ENCODE data around the gene LST1.

The LST1 gene

GRCh38 chr6:31586008-31586407 is at the start of gene LST1:
Gene LST1 (plus strand): TSS chr6:31586277. CDS start chr6:31587300, 1,023 bp downstream.
- TF ChIP-seq, protein P1, sequence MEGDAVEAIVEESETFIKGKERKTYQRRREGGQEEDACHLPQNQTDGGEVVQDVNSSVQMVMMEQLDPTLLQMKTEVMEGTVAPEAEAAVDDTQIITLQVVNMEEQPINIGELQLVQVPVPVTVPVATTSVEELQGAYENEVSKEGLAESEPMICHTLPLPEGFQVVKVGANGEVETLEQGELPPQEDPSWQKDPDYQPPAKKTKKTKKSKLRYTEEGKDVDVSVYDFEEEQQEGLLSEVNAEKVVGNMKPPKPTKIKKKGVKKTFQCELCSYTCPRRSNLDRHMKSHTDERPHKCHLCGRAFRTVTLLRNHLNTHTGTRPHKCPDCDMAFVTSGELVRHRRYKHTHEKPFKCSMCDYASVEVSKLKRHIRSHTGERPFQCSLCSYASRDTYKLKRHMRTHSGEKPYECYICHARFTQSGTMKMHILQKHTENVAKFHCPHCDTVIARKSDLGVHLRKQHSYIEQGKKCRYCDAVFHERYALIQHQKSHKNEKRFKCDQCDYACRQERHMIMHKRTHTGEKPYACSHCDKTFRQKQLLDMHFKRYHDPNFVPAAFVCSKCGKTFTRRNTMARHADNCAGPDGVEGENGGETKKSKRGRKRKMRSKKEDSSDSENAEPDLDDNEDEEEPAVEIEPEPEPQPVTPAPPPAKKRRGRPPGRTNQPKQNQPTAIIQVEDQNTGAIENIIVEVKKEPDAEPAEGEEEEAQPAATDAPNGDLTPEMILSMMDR (conservative IDR thresholded peaks at IDR 0.05; ENCODE audit: low read depth, low read length) = no peak
- no peak for DNase-seq (ENCODE audit: low read depth)
- H3K4me3 ChIP-seq (ENCODE audit: low read length) = no peak within 1 kb of the TSS

DNA sequence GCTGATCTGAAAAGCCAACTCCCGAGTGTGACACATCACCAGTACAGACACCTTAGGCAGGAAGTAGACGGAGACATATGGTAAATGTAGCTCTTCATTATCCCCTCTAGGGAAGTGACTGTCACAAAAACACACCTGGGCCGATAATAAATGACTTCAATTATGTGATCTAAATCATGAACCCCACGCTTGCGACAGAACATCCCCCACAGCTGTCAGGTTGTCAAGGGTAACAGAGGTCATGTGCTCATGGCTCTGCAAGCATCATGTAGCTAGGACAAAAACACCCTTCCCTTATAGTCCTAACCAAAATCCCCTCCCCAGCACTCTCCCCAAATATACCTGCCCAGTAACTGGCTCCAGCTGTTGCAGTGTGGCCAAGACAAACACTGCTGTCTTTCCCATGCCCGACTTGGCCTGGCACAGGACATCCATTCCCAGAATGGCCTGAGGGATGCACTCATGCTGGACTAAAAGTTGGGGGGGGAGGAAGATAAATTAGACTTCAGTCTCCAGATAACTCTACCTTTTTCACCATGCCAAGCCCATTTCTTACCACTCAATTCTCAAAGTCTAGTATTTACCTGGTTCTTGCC is 47.2 kb upstream of the LST1 start:
- no peak for DNase-seq (ENCODE audit: low read depth)
- TF ChIP-seq, protein P1 (conservative IDR thresholded peaks at IDR 0.05; ENCODE audit: low read depth, low read length) = no peak
- H3K4me3 ChIP-seq (ENCODE audit: low read length) = peak overlapping the region; percentile 85

DNA sequence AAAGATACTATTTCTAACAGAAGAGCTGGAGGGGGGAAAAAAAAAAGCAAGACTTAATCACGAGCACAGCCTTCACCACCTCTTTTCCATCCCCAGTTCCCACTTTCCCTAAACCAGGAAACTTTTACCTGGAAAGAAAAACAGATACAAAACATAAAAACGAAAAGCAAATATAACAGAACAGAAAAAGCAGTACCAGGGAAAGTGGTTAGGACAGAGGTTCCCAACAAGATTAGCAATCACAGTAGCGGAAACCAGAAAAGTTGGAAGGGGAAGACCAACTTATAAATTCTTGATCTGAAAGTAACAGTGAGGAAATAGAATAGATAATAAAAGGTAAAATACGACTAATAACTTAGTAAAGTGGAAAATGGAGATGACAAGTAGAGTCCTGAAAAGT is 45.4 kb upstream of the LST1 start:
- TF ChIP-seq, protein P1 (conservative IDR thresholded peaks at IDR 0.05; ENCODE audit: low read depth, low read length) = no peak
- H3K4me3 ChIP-seq (ENCODE audit: low read length) = peak overlapping the region; percentile 85
- no peak for DNase-seq (ENCODE audit: low read depth)

- DNase-seq (ENCODE audit: low read depth) = peak; percentile 19
- peak overlapping the region; percentile 85 for H3K4me3 ChIP-seq (ENCODE audit: low read length)
- TF ChIP-seq, protein P1 (conservative IDR thresholded peaks at IDR 0.05; ENCODE audit: low read depth, low read length) = no peak
These were observed 44.9 kb upstream of the LST1 start for GRCh38 chr6:31541059-31541657.

GRCh38 chr6:31541658-31542521 is 44.2 kb upstream of the LST1 start, which contains the start of gene DDX39B:
Gene DDX39B (minus strand): TSS chr6:31542003. CDS start chr6:31540532, 1,471 bp downstream.
- TF ChIP-seq, protein P1 (conservative IDR thresholded peaks at IDR 0.05; ENCODE audit: low read depth, low read length) = no peak
- peak; percentile 92 for DNase-seq (ENCODE audit: low read depth)
- peak within 1 kb of the TSS; percentile 85 for H3K4me3 ChIP-seq (ENCODE audit: low read length)

GRCh38 chr6:31543639-31544038 is 42.4 kb upstream of the LST1 start:
- DNase-seq (ENCODE audit: low read depth) = no peak
- H3K4me3 ChIP-seq (ENCODE audit: low read length) = no peak overlapping the region
- TF ChIP-seq, protein P1 (conservative IDR thresholded peaks at IDR 0.05; ENCODE audit: low read depth, low read length) = no peak

Measured in retinal pigment epithelial cell (primary cell).